ENCODE data around the gene BEND6. TPM values are rescaled to one million over a fixed set of nuclear protein-coding genes. Genes with fewer than 3 reads are reported as not detected.

Gene BEND6
- polyA plus RNA-seq, 1 of the 3 experiments (the other 2 are of a cell fraction) = 6.9 TPM

GRCh38 chr6:56996401-56996800 is 41.5 kb downstream of the BEND6 start:
- Histone ChIP-seq H3K9me3 (peaks cover 10% of the 10 kb centered on the region; the same call in 1 of the 2 replicates), H3F3A (replicated peaks; ENCODE audit: insufficient read depth) (no peaks in the 10 kb centered on the region), H3K4me3 (ENCODE audit: low read depth in 2 of 2, low read length in 1 of 2) (no peak overlapping the region), H3K4me2 (no peak overlapping the region), H3K27ac (ENCODE audit: low read depth in 2 of 2, low read length in 1 of 2) (no peak overlapping the region), H3K36me3 (replicated peaks in 1 of 2; ENCODE audit: control insufficient read depth in 1 of 2, insufficient read depth in 2 of 2, low read length in 1 of 2) (peaks cover 0 to 18% of the 10 kb centered on the region in 2 experiments), H3K4me1 (ENCODE audit: control insufficient read depth in 1 of 2, insufficient read depth in 2 of 2, low read depth in 1 of 2, low read length in 1 of 2) (no peaks in the 10 kb centered on the region), H3K27me3 (ENCODE audit: insufficient read depth) (no peaks in the 10 kb centered on the region), H3K9me2 (no peaks in the 10 kb centered on the region), H2AFZ (ENCODE audit: low read depth) (no peak overlapping the region), H3K79me2 (ENCODE audit: insufficient read depth) (no peaks in the 10 kb centered on the region), H4K20me1 (ENCODE audit: insufficient read depth) (no peaks in the 10 kb centered on the region), H3K9ac (no peak overlapping the region)
- 83% methylated on average over 1 of the region's 1 CpG for WGBS (ENCODE audit: low lambda C conversion rate)
- CTCF ChIA-PET = interaction anchor here (1.6 kb wide), 1 partner anchor 94 kb away, joined by 4 read pairs; no protein-coding TSS in a partner anchor
- POLR2A ChIA-PET = no interaction called here
- no peak for DNase-seq
- TF ChIP-seq IRF3 (IDR thresholded peaks at IDR 0.05; ENCODE audit: low read depth, low read length) = no peak
- TF ChIP-seq RFX5 (IDR thresholded peaks at IDR 0.05; ENCODE audit: low read length) = no peak
- no peak for TF ChIP-seq YY1 (IDR thresholded peaks at IDR 0.05; ENCODE audit: low read depth)
- TF ChIP-seq NRF1 (IDR thresholded peaks at IDR 0.05; ENCODE audit: low read depth, low read length) = no peak
- TF ChIP-seq SMC3 (IDR thresholded peaks at IDR 0.05; ENCODE audit: low read depth, low read length) = no peak
- TF ChIP-seq TCF12 (IDR thresholded peaks at IDR 0.05) = no peak
- no peak for TF ChIP-seq FOSL2 (IDR thresholded peaks at IDR 0.05; ENCODE audit: borderline replicate concordance, low read depth)
- TF ChIP-seq, protein P1, sequence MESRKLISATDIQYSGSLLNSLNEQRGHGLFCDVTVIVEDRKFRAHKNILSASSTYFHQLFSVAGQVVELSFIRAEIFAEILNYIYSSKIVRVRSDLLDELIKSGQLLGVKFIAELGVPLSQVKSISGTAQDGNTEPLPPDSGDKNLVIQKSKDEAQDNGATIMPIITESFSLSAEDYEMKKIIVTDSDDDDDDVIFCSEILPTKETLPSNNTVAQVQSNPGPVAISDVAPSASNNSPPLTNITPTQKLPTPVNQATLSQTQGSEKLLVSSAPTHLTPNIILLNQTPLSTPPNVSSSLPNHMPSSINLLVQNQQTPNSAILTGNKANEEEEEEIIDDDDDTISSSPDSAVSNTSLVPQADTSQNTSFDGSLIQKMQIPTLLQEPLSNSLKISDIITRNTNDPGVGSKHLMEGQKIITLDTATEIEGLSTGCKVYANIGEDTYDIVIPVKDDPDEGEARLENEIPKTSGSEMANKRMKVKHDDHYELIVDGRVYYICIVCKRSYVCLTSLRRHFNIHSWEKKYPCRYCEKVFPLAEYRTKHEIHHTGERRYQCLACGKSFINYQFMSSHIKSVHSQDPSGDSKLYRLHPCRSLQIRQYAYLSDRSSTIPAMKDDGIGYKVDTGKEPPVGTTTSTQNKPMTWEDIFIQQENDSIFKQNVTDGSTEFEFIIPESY (IDR thresholded peaks at IDR 0.05; ENCODE audit: borderline replicate concordance, low read depth) = no peak
- TF ChIP-seq TEAD4 (IDR thresholded peaks at IDR 0.05; ENCODE audit: borderline replicate concordance, insufficient read depth) = no peak
- TF ChIP-seq NFIC (IDR thresholded peaks at IDR 0.05; ENCODE audit: borderline replicate concordance) = no peak
- TF ChIP-seq CTCF (IDR thresholded peaks at IDR 0.05) = no peak
- TF ChIP-seq RXRA (IDR thresholded peaks at IDR 0.05; ENCODE audit: borderline replicate concordance, low read depth) = no peak
- no peak for TF ChIP-seq RAD21 (IDR thresholded peaks at IDR 0.05; ENCODE audit: low read length)
- TF ChIP-seq, protein P2, sequence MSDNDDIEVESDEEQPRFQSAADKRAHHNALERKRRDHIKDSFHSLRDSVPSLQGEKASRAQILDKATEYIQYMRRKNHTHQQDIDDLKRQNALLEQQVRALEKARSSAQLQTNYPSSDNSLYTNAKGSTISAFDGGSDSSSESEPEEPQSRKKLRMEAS (IDR thresholded peaks at IDR 0.05; ENCODE audit: low read depth) = no peak
- TF ChIP-seq FOXM1 (IDR thresholded peaks at IDR 0.05; ENCODE audit: low read depth) = no peak
- TF ChIP-seq GATA2 (CRISPR knock-in tag; IDR thresholded peaks at IDR 0.05) = no peak
- no peak for TF ChIP-seq TAF1 (IDR thresholded peaks at IDR 0.05; ENCODE audit: borderline replicate concordance, low read depth, low read length)
- TF ChIP-seq, protein P3, sequence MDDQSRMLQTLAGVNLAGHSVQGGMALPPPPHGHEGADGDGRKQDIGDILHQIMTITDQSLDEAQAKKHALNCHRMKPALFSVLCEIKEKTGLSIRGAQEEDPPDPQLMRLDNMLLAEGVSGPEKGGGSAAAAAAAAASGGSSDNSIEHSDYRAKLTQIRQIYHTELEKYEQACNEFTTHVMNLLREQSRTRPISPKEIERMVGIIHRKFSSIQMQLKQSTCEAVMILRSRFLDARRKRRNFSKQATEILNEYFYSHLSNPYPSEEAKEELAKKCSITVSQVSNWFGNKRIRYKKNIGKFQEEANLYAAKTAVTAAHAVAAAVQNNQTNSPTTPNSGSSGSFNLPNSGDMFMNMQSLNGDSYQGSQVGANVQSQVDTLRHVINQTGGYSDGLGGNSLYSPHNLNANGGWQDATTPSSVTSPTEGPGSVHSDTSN (IDR thresholded peaks at IDR 0.05) = no peak
- TF ChIP-seq MEF2A (IDR thresholded peaks at IDR 0.05; ENCODE audit: borderline replicate concordance, low read depth) = no peak
